Epidermal melanocyte (primary cell): ENCODE measurements around the gene FAM83D.

ENCODE experiments used
- DNase-seq: peaks from one replicate; pipeline ENCODE4 v3.0.0; 2011; ENCODE audit warnings: low spot score; ENCODE audit not compliant: insufficient read length

FAM83D gene

DNA sequence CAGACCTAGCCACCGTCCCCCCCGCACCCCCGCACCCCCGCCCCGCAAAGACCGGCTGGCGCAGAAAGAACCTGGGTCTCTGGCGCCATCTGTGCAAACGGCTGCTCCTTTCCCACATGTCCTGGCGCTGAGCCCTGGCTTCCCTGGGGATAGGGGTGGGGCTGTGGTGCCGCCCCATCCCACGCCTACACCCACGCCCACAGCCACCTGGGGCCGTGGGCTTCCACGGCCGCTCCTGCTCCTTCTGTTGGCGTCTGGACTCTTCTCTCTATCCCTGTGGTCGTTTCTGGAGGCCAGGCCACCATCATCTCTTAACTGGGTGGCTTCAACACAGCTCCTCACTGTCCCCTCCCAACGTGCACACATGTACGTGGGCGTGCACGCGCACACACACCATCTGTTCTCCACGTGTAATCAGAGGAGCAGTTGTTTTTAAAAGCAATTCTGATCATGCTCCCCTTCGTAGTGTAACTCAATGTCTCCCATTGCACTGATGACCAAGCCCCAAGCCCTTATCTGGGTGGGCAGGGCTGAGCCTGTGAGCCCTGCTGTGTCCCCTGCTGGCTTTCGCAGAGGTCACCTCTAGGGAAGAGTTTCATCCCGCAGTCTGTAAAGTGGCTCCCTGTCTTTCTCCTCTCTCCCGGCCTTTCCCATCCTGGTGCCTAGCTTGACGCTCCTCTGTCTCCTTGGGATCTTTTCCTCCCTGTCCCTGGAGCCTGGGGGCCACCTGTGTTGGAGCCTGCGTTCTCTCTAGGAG lies 31.9 kb upstream of the FAM83D start:
- no peak for DNase-seq

DNA sequence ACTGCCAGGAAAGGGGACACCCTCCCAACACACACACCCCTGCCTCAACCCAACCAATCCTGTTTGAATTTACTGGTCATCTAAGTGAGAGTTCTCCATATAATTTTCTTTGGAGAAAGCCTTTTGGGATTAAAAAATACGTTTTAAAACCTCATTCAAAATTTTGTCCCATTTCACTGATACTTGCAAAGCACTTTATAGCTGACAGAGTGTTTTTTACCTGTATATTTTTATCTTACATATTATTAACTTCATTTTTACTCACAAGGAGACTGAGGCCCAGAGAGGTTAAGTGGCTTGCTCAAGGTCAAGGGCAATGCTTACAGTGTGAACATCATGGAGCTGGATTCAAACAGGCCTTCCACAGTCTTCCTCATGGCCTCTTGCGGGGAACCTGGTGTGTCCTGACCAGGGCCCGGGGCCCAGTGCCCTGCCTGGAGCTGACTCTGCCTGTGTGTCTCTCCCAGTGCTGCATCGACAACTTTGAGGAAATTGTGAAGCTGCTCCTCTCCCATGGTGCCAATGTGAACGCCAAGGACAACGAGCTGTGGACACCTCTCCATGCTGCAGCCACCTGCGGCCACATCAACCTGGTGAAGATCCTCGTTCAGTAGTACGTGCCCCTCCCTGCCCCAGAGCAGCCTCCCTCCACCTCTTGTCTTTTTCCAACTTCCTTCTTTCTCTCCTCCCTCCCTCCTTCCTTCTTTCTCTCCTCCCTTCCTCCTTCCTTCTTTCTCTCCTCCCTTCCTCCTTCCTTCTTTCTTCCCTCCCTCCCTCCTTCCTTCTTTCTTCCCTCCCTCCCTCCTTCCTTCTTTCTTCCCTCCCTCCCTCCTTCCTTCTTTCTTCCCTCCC lies 30.9 kb upstream of the FAM83D start:
- DNase-seq: no peak

DNA sequence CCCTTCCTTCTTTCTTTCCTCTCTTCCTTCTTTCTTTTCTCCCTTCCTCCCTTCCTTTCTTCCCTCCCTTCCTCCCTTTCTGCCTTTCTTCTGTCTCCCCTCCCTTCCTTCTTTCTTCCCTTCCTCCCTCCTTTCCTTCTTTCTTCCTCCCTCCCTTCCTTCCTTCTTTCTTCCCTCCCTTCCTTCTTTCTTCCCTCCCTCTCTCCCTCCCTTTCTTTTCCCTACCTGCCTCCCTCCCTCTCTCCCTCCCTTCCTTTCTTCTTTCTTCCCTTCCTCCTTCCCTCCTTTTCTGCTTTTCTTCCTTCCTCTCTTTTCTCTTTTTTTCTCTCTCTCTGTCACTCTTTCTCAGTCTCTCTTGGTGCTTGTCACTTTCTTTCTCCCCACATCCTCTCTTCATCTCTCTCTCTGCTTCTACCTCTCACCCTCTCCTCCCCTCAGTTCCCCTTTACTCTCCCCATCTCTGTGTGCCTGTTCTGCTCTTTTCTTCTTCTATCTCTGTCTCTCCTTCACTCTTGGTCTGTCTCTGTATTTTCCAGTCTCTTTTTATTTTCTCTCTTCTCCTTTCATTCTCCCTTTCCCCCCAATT lies 30.1 kb upstream of the FAM83D start:
- DNase-seq: no peak

DNA sequence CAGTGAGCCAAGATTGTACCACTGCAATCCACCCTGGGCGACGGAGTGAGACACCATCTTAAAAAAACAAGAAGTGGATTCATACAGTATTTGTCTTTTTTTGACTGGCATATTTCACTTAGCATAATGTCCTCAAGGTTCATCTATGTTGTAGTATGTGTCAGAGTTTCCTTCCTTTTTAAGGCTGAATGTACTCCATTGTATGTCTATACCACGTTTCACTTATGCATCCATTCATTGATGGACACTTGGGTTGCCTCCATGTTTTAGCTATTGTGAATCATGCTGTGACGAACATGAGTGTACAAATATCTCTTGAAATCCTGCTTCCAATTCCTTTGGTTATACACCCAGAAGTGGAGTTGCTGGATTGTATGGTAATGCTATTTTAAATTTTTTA lies 28.9 kb upstream of the FAM83D start:
- DNase-seq: no peak

DNA sequence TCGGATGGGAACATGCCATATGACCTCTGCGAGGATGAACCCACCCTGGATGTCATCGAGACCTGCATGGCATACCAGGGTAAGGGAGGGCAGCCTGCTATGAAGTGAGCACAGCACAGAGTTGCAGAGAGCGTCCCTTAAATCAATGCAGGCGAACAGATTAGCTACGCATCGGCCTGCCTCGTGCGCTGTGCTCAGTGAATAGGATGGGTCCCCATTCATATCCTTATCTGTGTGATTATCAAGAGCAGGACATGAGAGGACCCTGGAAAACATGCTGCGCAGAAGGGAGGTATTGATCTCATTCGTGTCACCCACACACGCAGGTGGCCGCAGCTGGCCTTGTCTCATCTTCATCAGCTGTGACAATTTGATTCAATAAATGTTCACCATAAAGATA lies 25.6 kb upstream of the FAM83D start:
- DNase-seq: no peak

DNA sequence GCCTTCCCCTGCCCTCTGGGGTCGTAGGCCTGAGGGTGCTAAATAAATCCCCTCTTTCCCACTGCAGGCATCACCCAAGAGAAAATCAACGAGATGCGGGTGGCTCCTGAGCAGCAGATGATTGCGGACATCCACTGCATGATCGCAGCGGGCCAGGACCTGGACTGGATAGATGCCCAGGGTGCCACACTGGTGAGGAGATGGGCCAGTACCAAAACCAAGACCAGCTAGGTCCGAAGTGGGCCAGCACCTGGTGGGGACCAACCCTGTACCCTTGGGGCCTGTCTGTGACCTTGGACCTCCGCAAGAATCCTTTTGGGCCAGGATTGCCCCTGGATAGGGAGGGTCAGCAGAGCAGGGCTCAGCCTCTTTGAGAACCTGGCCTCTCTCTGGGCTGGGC lies 23.6 kb upstream of the FAM83D start:
- DNase-seq: no peak

DNA sequence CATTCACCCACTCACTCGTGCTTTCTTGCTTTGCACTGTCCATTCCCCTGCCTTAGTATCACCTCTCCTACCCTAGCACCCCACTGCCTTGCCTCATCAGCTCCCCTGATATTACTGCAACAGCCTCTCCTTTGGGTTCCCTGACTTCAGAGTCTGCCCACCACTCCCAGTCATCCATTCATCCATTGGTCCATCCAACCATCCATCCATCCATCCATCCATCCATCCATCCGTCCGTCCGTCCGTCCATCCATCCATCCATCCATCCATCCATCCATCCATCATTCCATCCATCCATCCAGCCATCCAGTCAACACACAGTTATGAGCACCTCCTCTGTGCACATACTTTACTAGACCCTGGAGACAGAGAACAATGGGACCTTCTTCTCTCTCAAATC lies 22.9 kb upstream of the FAM83D start:
- no peak for DNase-seq

DNA sequence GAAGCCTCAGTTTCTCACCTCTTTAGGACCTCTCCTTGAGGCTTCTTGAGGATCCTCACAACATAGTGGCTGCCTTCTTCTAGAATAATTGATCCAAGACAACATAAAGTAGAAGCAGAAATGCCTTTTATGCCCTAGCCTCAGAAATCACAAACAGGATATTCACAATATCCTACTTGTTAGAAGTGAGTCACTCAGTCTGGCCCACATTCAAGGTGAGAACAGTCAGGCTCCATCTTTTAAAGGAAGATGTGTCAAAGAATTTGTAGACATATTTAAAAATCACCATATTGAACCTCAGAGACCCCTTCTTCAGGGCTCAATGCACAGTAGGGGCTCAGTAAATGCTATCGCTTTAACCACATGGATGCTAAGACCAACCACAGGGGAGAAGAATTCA lies 20.8 kb upstream of the FAM83D start:
- no peak for DNase-seq

DNA sequence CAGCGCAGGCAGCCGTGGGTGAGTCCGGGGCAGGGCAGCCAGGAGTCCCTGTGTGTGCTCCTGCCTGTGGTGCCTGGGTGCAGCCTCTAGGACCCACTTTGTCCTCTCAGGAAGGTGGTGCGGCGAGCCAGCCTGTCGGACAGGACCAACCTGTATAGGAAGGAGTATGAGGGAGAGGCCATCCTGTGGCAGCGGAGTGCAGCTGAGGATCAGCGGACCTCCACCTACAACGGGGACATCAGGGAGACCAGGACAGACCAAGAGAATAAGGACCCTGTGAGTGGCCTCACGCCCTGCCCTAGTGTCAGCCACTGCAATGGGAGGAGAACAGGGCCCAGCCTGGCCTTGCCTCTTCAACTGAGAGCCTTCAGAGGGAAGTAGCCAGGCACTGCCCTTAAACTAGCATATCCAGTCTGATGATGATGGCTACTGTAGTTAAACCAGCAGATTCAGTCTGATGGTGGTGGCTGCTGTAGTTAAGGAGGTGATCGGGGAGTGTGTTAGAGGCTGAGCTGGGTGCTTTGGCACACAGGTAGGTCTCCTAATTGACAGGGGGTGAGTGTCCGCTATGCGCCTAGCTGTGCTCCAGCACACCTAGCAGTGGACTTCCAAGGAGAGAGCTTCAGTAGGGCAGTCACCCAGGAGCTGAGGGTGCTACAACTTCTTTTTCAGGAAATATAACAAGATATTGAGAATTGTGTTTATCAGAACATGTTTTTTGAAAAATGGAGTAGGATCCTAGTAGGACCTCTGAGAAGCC lies 18.1 kb upstream of the FAM83D start:
- no peak for DNase-seq

DNA sequence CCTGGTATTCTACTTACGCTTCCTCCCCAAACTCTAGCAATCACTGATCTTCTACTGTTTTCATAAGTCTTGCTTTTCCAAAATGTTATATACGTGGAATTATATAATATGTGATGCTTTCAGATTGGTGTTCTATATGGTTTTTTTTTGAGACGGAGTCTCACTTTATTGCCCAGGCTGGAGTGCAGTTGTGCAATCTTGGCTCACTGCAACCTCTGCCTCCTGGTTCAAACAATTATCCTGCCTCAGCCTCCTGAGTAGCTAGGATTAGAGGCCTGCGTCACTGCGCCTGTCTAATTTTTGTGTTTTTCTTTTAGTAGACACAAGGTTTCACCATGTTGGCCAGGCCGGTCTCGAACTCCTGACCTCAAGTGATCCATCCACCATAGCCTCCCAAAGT lies 10.9 kb upstream of the FAM83D start:
- DNase-seq: no peak

DNA sequence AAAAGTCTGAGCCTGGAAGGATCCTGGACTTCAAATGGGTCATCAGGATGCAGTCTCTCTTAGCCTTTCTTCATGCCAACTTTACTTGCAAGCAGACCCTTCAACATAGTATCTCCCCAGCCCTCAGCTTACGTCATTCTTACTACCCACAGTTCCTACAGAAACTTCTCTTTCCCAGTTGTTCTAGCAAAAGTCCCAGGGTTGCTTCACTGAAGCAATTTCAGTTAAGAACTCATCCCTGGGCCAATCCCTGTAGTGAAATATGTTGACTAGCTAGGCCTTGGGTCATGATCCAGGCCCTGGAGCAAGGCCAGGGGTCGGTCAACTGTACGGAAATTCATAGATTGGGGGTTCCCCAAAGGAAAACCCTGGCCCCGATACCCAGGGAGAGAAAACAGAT lies 8.6 kb upstream of the FAM83D start:
- DNase-seq: no peak

DNA sequence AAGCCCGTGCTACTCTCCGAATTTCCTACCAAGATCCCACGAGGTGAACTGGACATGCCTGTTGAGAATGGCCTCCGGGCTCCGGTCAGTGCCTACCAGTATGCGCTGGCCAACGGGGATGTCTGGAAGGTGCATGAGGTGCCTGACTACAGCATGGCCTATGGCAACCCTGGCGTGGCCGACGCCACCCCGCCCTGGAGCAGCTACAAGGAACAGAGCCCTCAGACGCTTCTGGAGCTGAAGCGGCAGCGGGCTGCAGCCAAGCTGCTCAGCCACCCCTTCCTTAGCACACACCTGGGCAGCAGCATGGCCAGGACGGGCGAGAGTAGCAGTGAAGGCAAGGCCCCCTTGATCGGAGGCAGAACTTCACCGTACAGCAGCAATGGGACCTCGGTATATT lies 8.0 kb upstream of the FAM83D start:
- DNase-seq: no peak

DNA sequence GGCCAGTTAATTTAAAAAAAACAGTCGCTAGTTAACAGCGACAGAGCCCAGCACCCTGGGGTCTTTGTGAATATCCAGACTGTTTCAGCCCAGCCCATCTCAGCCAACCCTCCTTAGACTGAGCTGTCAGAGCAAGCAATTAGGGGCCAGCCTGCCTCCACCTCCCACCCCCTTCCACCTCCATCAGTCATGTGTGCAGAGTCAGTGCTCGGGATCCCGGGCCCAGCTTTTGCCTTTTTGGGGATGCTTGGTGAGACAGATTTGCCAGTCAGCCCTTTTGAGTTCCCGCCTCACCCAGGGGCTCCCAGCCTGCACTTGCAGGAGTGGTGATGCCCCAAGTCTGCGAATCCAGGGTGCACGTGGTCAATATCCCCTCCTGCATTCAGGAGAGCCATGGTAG lies 6.5 kb upstream of the FAM83D start:
- no peak for DNase-seq

DNA sequence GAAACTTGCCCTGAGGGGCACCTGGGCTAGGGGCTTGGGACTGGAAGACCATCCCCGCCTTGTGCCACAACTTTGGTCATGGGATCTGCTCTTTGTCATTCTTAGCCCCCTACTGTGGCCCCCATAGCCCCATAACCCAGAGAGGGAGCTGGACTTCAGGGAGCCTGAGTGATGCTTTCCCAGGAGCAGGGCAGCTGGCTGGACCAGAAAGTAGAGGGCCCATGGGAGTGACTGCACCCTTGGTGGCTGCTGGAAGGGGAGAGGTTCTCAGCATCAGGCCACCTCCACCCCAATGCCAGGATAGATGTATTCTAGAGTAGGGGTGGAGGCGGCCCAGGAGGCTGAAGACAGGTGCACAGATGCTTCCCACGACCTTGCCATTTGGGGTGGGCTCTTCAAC lies 5.8 kb upstream of the FAM83D start:
- no peak for DNase-seq

DNA sequence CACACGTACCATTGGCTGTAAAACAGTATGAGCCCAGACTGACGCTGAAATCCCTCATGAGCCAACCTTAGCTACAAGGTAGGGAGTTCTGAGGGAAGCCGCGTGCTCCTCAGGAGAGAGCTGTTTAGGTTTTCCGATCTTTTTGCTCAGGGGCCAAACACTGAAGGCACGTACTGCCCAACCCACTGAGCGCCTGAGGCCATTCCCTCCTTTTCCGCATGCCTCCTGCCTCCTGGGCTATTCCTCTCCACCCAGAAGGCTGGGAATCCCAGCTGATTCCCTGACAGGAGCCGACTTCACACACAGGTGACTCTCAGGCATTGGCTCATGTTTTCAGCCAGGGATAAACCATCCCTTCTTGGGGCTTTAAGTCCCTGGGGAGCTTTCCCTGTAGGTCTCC lies 5.4 kb upstream of the FAM83D start:
- DNase-seq: no peak

DNA sequence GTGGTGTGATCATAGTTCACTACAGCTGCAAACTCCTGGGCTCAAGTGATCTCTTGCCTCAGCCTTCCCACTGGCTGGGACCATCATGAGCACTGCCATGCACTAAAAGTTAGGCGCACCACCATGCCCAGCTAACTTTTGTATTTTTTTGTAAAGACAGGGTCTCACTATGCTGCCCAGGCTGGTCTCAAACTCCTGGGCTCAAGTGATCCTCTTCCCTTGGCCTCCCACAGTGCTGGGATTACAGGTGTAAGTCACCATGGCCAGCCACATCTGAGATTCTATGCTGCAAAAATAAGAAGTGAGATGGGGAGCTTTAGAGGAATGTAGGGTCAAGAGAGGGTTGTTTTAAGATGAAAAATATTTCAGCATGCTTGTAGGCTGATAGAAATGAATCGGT lies 1.5 kb upstream of the FAM83D start:
- no peak for DNase-seq

DNA sequence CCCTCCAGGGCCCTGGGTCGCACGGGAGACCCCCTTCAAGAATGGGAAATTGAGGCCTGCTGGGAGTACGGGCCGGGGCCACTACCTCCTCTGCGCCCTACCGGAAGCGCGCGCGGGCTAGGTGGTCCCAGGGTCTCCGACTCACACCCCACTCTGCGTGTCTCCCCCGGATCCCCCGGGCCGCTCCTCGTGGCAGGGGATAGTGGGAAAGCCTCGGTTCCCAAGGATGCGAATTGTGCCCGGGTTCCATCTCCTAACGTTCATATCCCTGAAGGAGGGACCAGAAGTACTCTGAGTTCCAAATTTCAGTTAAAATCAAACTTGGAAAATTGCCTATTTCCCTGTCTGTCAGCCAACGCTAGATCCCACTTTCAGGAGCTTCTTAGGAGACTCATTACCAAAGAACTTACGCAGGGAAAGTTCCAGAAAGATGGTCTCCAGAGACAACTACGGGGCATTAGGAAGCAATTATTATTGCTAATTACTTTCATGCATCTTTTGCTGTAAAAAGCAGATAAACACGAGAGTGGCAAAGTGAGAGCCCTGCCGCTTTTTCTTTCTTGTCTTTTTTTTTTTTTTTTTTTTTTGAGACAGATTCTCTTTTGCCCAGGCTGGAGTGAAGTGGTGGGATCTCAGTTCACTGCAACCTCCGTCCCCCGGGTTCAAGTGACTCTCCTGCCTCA lies 858 bp downstream of the FAM83D start:
- DNase-seq: no peak

DNA sequence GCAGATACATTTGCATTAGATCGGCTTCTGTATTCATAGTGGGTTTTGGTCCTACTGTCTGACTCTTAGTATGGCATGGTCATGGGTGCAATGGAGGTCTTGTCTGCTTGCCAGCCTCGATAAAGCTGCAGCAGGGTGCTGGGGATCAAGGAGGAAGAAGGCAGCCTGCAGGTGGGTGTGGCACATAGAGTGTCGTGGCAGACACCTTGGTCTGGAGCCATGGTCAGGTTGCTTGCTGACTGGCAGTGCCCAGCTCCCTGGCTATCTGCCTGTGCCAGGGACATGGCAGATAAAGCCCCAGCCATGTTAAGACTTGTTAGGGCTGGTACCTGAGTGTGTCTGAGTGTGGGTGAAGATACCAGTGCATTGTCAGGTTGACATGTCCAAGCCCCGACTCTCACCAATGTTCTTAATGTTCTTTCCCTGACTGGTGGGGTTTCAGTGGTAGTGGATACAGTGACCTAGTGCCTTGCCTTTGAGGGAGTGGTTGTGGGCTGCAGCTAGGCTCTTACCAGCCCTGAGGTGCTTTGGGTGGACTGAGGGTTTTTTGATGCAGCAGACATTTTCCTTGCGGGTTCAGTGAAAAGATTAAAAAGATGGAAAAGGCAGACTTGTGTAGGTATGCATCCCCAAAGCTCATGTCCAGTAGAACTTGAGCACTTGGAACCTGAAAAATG lies 1.8 kb downstream of the FAM83D start:
- no peak for DNase-seq

DNA sequence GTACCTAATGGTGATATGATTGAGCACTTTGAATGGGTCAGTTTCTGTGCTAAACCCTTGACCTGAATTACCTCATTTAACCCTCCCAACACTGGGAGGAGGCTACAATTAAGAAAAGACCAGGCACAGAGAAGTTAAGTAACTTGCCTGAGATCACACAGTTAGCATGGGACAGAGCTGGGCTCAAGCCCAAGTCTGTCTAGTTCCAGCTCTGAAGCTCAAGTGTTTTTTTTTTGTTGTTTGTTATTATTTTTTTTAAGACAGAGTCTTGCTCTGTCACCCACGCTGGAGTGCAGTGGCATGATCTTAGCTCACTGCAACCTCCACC lies 4.0 kb downstream of the FAM83D start:
- no peak for DNase-seq

DNA sequence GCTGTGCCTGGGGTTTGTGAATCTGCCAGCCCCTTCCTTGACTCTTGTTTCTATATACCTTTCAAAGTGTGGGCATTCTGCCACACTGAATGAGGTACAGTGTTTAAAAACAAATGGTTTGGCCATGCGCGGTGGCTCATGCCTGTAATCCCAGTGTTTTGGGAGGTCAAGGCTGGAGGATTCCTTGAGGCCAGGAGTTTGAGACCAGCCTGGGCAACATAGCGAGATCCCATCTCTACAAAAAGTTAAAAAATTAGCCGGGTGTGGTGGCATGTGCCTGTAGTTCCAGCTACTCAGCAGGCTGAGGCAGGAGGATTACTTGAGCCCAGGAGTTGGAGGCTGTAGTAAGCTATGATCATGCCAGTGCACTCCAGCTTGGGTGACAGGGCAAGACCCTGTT lies 5.8 kb downstream of the FAM83D start:
- no peak for DNase-seq
